Endothelial cell of umbilical vein (primary cell): ENCODE data around the gene GTF2B.

Experiments
- EZH2 ChIP-seq: IDR thresholded peaks from 2 replicates; pipeline ENCODE4 v1.6.1; 2012; ENCODE audit warnings: borderline replicate concordance, low read depth, mild to moderate bottlenecking, moderate library complexity, low read length, inconsistent platforms; ENCODE audit not compliant: severe bottlenecking
- FOS ChIP-seq: IDR thresholded peaks from 2 replicates; pipeline ENCODE4 v1.6.1; 2011; ENCODE audit warnings: mild to moderate bottlenecking, low read length, moderate library complexity, borderline replicate concordance; ENCODE audit not compliant: insufficient read depth
- JUN ChIP-seq: IDR thresholded peaks from 2 replicates; pipeline ENCODE4 v1.6.1; 2011; ENCODE audit warnings: borderline replicate concordance, low read depth; ENCODE audit not compliant: insufficient read length, insufficient read depth
- POLR2A ChIP-seq: IDR thresholded peaks from 2 replicates; pipeline ENCODE4 v1.6.1; 2012; ENCODE audit warnings: low read depth, mild to moderate bottlenecking, control low read depth, low read length
- POLR2AphosphoS5 ChIP-seq: IDR thresholded peaks from 2 replicates; pipeline ENCODE4 v1.6.1; 2012; ENCODE audit warnings: low read depth, mild to moderate bottlenecking, control low read depth, low read length, moderate library complexity; ENCODE audit not compliant: insufficient read depth
- TF ChIP-seq, protein P1 (sequence below), 2 donors: IDR thresholded peaks; 1 replicate in 1 of 2; 2 replicates in 1 of 2; pipeline ENCODE4 v1.5.1; 2011; ENCODE audit warnings: low read length in 2 of 2, mild to moderate bottlenecking in 2 of 2, moderate library complexity in 2 of 2, control low read depth in 1 of 2, inconsistent platforms in 1 of 2, low read depth in 1 of 2; ENCODE audit not compliant: insufficient read depth in 1 of 2; ENCODE audit errors: extremely low read depth in 1 of 2
- TF ChIP-seq, protein P2 (sequence below): IDR thresholded peaks from 2 replicates; pipeline ENCODE4 v1.6.1; 2011; ENCODE audit not compliant: insufficient read depth, insufficient read length

DNA sequence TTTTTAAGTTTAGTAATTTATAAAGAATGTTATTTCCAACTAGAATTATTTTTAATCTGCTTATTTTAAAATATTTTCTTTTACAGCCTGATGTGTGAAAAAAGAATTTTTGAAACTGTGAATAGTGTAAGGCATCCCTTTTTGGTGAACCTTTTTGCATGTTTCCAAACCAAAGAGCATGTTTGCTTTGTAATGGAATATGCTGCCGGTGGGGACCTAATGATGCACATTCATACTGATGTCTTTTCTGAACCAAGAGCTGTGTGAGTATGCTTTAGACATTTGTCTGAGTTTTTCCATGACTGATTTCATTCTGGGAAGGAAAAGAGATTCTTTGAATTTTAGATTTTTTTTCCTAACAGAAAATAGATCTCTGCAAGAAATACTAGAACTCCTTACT is 77.9 kb downstream of the GTF2B start:
- TF ChIP-seq, protein P1, sequence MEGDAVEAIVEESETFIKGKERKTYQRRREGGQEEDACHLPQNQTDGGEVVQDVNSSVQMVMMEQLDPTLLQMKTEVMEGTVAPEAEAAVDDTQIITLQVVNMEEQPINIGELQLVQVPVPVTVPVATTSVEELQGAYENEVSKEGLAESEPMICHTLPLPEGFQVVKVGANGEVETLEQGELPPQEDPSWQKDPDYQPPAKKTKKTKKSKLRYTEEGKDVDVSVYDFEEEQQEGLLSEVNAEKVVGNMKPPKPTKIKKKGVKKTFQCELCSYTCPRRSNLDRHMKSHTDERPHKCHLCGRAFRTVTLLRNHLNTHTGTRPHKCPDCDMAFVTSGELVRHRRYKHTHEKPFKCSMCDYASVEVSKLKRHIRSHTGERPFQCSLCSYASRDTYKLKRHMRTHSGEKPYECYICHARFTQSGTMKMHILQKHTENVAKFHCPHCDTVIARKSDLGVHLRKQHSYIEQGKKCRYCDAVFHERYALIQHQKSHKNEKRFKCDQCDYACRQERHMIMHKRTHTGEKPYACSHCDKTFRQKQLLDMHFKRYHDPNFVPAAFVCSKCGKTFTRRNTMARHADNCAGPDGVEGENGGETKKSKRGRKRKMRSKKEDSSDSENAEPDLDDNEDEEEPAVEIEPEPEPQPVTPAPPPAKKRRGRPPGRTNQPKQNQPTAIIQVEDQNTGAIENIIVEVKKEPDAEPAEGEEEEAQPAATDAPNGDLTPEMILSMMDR (IDR thresholded peaks at IDR 0.05; ENCODE audit: extremely low read depth in 1 of 2, insufficient read depth in 1 of 2, low read depth in 1 of 2, low read length in 2 of 2): no peak
- no peak for TF ChIP-seq POLR2A
- TF ChIP-seq FOS: no peak
- TF ChIP-seq JUN: no peak
- TF ChIP-seq POLR2AphosphoS5: no peak
- TF ChIP-seq EZH2: no peak
- TF ChIP-seq, protein P2, sequence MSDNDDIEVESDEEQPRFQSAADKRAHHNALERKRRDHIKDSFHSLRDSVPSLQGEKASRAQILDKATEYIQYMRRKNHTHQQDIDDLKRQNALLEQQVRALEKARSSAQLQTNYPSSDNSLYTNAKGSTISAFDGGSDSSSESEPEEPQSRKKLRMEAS: no peak
